Right lobe of liver (tissue), 4 donors: ENCODE results near the gene UTF1.

Experiments
- CTCF ChIP-seq, 4 donors: fragments of 200-600 bp in 3 of 4; fragments of 450-650 bp in 1 of 4; IDR thresholded peaks; one replicate each; pipeline versions ENCODE4 v1.5.1 to v1.8.0; 2016 to 2022; ENCODE audit warnings: antibody characterized with exemption in 4 of 4, mild to moderate bottlenecking in 2 of 4
- POLR2A ChIP-seq: fragments of 450-650 bp; IDR thresholded peaks from one replicate; pipeline ENCODE4 v1.6.1; 2017; ENCODE audit warnings: antibody characterized with exemption, mild to moderate bottlenecking
- donor health status: DM: no; HTN: no; CAD: no.
- donor health status: DM: no; HTN: no; CAD: no.
- donor health status: DM: no; HTN: yes; CAD: no.

GRCh38 chr10:133185916-133186315 is 44.1 kb upstream of the UTF1 start:
- TF ChIP-seq POLR2A (no peak), CTCF (IDR thresholded peaks at IDR 0.05) (no peak)
